Right ventricle myocardium superior (tissue), 1 donor: ENCODE results near the gene ATP2A3. TPM values are rescaled to one million over a fixed set of nuclear protein-coding genes. Genes with fewer than 3 reads are reported as not detected.

Experiments used
- ATAC-seq: fragments of 200-7000 bp; cut with Tn5 transposase; one replicate; pipeline ENCODE4 v1.9.1; 2020; ENCODE audit warnings: mild to moderate bottlenecking; ENCODE audit not compliant: poor library complexity
- DNase-seq: peaks from one replicate; pipeline ENCODE4 v3.0.0-alpha.2; 2020
- intact Hi-C: fragments of 100-400 bp; cut with DNase I; formaldehyde crosslinking; loops from one replicate; pipeline ENCODE4 v1.11.2; 2022
- total RNA-seq: library from RNA; stranded (reverse); fragmentation: NEBNext Ultra II Directional; extraction: Animal tissue kit (Norgen Biotek cat#: 25700); gene quantifications from one replicate; pipeline ENCODE4 v1.2.1, GENCODE V29; 2021
- donor health status: DM: no; HTN: yes; CAD: no; lungs with severe emphysema.

The ATP2A3 gene
- total RNA-seq, 1 donor from 2014 or later, result 6.0 TPM

- ATAC-seq (no peak), DNase-seq (no peak)
- intact Hi-C loops, result no loop called here
Observed at GRCh38 chr17:3907483-3908216, 56.6 kb downstream of the ATP2A3 start.

- intact Hi-C loops, result no loop called here
Observed at GRCh38 chr17:3906881-3907280, 57.4 kb downstream of the ATP2A3 start.

GRCh38 chr17:3905017-3905520 is 59.2 kb downstream of the ATP2A3 start:
- DNase-seq (no peak), ATAC-seq (no peak)
- intact Hi-C loops, result no loop called here

More at GRCh38 chr17:3906881-3907280, 57.4 kb downstream of the ATP2A3 start:
- ATAC-seq (no peak), DNase-seq (no peak)

GRCh38 chr17:3904501-3904900 is 59.7 kb downstream of the ATP2A3 start:
- no peak for DNase-seq
- ATAC-seq, result no peak
- intact Hi-C loops, result no loop called here

GRCh38 chr17:3903881-3904290 is 60.4 kb downstream of the ATP2A3 start:
- ATAC-seq, result no peak
- intact Hi-C loops, result no loop called here
- no peak for DNase-seq

GRCh38 chr17:3903051-3903825 is 61.0 kb downstream of the ATP2A3 start:
- ATAC-seq (no peak), DNase-seq (no peak)
- intact Hi-C loops, result no loop called here

GRCh38 chr17:3900646-3901045 is 63.6 kb downstream of the ATP2A3 start:
- DNase-seq, result no peak
- intact Hi-C loops, result no loop called here
- no peak for ATAC-seq

GRCh38 chr17:3897731-3898130 is 66.5 kb downstream of the ATP2A3 start:
- intact Hi-C loops, result no loop called here
- ATAC-seq (no peak), DNase-seq (no peak)

GRCh38 chr17:3896968-3897235 is 67.3 kb downstream of the ATP2A3 start:
- DNase-seq, result no peak
- no peak for ATAC-seq
- intact Hi-C loops, result no loop called here

- intact Hi-C loops, result no loop called here
- no peak for ATAC-seq
- DNase-seq, result no peak
Observed at GRCh38 chr17:3896108-3896967, 67.9 kb downstream of the ATP2A3 start.

- intact Hi-C loops, result no loop called here
- no peak for DNase-seq
- no peak for ATAC-seq
Observed at GRCh38 chr17:3895354-3895753, 68.9 kb downstream of the ATP2A3 start.

- ATAC-seq, result peak; percentile 15
- intact Hi-C loops, result no loop called here
- DNase-seq, result no peak
Observed at GRCh38 chr17:3894911-3895343, 69.3 kb downstream of the ATP2A3 start.

GRCh38 chr17:3894188-3894587 is 70.0 kb downstream of the ATP2A3 start:
- ATAC-seq (no peak), DNase-seq (no peak)
- intact Hi-C loops, result no loop called here

GRCh38 chr17:3893720-3894116 is 70.5 kb downstream of the ATP2A3 start:
- intact Hi-C loops, result no loop called here
- ATAC-seq, result no peak
- no peak for DNase-seq

- peak; percentile 90 for ATAC-seq
- intact Hi-C loops, result no loop called here
- peak; percentile 95 for DNase-seq
Observed at GRCh38 chr17:3893003-3893719, 71.1 kb downstream of the ATP2A3 start, which contains the start of gene CAMKK1. TSS of gene CAMKK1 (minus strand) at chr17:3893053. CDS start at chr17:3885687, 7,366 bp downstream.

GRCh38 chr17:3892095-3892998 is 71.9 kb downstream of the ATP2A3 start:
- intact Hi-C loops, result no loop called here
- peak; percentile 85 for DNase-seq
- peak; percentile 27 for ATAC-seq

- no peak for DNase-seq
- intact Hi-C loops, result no loop called here
- no peak for ATAC-seq
Observed at GRCh38 chr17:3891626-3892094, 72.6 kb downstream of the ATP2A3 start.

GRCh38 chr17:3890878-3891219 is 73.4 kb downstream of the ATP2A3 start:
- intact Hi-C loops, result no loop called here
- ATAC-seq, result no peak
- no peak for DNase-seq
